ENCODE results near the gene CYP39A1.
A peak's percentile ranks its signal among the peaks of the same experiment; 100 is the strongest.

The CYP39A1 gene

DNA sequence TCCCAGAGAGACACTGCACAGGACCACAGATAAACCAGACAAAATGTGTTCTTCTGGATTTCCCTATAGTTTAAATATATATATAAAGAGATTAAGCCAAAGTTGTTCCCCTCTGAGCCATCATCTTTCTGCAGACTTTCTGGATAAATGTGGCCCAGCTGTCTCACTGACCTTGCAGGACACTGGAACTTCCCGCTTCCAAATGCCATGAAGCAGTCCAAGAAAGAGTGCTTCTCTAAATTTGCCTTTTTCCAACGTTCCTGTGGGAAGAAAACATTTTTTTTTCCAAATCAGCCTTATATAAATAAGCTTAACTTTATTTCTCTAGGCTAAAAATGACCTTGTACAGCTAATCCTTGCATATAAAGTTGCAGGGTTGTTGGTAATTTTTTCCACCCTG, 65.7 kb downstream of the CYP39A1 start:
- no peak for DNase-seq

DNA sequence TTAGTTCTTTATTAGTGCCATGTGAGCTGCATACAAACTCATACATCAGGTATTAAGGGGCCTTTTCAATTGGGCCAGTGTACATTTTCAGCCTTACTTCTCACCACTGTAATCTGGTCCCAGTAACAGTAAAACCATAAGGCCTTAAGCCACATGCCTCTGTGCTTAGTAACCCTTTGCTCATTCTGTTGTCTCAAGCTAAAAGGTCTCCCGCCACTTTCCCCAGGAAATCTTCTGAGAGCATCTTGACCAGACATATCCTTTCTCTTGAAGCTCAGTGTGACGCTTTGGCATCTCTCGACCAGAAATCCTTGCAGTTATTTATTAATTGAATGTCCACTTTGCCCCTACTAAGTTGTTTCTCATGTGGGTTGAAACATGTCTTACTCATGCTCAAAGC, 68.0 kb downstream of the CYP39A1 start:
- DNase-seq = no peak

DNA sequence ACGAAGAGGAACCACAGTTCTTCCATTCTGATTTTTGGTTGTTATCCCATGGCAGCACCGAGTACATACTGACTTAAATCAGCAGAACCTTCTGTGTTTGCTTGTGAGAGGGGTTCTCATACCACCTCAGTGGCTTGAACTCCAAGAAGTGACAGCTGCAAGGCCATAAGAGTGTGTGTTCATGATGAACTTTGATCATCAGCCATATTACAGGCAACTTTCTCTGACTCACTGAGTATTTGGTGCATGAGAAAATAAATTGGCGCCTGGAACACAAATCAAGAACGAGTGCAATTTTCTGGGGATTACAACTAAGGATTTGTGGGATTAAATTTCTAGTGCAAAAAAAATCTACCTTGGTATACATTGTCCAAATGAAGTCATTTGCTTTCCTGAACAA, 68.9 kb downstream of the CYP39A1 start:
- DNase-seq = no peak

DNA sequence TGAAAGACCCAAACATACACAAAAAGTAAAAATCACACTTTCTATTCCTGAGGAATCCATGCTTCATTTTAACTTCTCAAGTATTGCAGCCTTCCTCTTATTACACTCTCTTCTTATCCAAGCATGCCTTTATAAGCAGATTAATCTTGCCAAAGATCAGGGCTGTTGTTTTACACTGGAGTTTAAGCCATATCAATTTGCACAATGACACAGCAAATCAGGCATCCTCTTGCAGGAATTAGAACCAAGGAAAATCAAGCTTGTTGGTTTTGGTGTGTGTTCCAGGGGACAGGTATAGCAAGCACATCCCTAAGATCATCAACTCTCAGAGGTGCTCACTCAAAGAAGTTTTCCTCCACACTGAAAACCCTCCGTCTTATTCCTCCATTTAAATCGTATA, 69.5 kb downstream of the CYP39A1 start:
- peak; percentile 1 for DNase-seq

DNA sequence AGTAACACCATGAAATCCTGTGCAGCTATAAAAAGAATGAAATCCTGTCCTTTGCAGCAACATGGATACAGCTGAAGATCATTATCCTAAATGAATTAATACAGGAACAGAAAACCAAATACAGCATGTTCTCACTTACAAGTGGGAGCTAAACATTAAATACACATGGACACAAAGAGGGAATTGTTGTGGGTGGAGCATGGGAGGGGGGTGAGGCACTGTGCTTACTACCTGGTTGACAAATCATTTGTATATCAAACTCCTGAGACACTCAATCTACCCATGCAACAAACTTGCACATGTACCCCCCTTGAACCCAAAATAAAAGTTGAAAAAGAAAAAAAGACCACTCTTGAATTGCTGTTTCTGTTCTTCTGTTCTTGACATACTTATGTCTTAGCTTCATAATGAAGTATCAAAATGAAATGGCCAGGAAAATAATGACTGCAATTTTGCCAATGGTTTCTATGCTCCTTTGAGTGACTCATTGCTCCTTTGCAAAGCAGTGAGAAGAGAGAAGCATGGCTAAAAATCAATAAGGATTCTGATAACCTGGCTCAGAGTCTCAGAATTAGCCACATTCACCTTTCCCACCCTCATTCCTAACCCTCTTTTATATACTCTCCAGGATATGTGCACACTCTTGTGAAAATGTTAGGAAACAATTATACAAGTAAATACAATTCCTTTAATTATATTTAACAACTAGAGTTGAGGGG, 71.0 kb downstream of the CYP39A1 start:
- no peak for DNase-seq

DNA sequence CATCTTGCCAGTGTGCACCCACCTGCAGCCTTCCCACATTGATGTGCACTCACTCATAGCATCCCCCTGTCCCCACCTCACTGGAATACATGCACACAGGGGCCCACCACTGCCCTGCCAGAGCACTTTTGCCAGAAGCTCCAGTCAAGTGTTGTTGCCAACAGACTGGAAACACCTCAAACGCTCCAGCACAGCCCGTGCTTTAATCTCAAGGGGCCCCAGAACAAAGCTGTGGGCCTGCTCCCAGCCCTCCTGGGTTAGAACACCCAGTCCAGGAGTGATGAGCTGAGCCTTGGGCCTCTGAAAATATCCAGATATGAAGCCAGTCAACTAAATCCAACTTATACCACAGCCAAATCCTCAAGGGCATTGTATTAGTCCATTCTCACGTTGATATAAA, 77.1 kb downstream of the CYP39A1 start:
- DNase-seq = no peak

DNA sequence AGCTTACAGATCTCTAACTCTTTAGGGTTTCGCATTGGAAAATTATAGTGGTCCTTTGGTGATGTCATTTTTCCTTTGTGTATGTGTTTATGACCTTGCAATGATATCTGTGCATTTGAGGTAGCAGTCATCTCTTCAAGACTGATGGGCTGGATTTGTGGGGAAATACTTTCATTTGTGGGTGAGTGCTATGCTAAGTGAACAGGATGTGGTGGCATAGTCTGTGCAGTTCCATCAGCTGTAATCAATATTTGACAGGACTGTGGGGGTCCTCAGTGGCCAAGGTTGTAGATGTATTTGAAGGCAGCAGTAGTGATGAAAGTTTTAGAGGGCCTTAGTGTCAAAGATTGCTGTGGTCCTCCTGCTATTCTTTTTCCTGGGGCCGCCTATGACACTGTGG, 79.5 kb downstream of the CYP39A1 start:
- no peak for DNase-seq

DNA sequence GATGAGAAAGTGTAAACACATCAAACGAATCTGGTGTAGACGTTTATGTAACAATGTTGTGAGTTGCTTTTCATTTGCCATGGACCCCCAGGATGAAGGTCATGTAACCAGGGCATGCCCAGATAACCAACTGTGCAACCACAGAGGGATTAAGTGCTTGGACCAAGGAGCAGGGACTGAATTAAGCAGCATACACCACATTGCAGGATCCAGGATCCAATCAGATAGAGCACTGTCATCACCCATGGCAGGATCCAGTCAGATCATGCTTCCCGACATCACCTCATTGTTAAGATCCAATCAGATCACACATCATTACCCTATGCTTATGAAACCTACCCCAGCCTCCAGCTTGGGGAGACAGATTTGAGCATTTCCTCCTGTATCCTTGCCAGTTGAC, 87.1 kb downstream of the CYP39A1 start:
- DNase-seq = no peak

DNA sequence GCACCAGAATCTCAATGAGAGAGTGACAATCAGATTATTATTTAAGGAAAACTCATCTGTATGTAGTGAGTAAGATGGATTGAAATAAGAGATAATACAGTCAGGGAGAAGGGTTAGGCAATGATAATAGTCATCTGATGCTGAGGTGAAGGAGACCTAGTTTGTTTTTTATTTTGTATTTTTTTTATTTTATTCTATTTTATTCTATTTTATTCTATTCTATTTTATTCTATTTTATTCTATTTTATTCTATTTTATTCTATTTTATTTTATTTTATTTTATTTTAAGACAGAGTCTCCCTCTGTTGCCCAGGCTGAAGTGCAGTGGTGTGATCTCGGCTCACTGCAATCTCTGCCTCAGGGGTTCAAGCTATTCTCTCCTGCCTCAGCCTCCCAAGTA, 88.7 kb downstream of the CYP39A1 start:
- no peak for DNase-seq

DNA sequence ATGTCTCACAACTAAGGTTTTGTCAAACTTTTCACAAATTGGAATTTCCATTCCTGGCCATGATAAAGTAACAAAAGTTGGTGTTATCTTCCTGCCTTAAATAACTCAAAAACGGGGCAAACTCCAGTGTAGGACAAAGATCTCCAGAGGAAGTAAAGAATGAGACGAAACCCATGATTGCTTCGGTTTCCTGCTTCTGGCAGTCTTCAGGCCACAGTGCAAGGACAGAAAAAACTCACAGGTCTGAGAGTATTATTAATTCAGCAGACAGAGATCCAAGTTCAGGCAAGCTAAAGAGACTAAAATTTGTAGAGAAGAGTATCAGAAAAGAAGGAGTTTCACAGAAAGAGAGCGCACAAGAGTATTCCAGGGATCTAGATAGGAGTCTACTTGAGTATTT, 96.6 kb downstream of the CYP39A1 start:
- peak; percentile 7 for DNase-seq

DNA sequence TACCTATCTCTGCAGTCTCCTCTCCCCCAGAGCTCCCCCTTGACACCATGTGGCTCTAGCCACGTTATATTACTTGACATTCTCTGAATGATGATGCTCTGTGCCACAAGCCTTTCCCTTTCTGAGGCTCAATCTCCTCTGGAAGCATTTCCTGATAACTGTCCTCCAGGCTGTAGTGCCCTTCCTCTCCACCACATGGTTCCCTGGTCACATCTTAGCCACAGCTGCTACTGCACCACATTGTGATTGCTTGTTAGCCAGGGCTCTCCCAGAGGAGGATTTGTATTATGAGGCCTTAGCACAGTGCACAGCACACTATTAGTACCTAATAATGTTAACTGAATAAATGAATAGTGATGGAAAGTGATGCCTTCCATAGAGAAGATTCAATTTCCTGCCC, 97.5 kb downstream of the CYP39A1 start:
- DNase-seq = no peak

DNA sequence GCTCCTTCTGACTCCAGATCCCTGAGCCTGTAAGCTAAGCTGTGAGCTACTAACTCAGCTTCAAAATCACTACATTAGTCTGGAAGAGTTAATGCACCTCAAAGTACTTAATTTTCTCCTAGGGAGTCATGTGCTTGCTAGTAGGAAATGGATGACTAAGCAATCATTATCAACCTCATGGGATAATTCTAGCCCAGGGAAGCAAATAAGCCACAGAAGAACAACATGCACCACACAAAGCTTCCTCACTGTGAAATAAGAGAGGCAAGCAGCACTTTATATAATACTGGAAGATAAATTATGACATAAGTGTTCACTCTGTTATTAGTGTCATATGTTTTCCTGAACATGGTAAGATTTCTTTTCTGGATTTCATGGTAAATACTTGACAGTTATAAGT, 103.5 kb downstream of the CYP39A1 start:
- DNase-seq = peak; percentile 18

DNA sequence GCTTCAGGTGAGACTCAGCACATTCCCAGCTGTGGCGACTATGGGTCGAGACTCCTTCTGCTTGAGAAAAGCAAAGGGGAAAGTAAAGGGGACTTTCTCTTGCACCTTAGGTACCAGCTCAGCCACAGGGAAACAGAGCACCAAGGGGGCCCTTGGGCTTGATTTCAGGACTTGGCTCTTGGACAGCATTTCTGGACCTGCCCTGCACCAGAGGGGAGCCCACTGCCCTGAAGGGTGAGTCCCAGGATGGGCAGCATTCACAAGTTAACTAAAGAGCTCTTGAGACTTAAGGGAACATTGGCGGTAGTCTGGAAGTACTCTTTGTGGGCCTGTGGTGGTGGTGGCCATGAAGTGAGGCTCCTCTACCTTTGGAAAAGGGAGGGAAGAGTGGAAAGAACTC, 111.1 kb downstream of the CYP39A1 start:
- no peak for DNase-seq

DNA sequence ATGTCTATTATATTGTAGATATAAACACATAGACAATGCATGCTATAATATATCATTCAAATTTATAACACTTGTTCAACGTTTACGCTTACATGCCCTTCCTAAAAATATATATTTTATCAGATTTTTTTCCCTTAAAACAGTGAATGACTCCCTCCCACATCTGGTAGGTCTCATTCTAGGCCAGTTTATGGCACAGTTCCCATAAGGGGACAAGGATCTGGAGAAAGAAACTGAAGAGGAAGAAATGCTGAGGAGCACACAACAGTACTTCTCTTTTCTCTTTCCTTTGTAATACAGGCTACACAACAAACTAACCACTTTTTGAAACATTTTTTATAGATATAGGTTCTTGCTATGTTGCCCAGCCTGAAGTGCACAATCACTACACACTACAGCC, 112.8 kb downstream of the CYP39A1 start:
- DNase-seq = no peak

DNA sequence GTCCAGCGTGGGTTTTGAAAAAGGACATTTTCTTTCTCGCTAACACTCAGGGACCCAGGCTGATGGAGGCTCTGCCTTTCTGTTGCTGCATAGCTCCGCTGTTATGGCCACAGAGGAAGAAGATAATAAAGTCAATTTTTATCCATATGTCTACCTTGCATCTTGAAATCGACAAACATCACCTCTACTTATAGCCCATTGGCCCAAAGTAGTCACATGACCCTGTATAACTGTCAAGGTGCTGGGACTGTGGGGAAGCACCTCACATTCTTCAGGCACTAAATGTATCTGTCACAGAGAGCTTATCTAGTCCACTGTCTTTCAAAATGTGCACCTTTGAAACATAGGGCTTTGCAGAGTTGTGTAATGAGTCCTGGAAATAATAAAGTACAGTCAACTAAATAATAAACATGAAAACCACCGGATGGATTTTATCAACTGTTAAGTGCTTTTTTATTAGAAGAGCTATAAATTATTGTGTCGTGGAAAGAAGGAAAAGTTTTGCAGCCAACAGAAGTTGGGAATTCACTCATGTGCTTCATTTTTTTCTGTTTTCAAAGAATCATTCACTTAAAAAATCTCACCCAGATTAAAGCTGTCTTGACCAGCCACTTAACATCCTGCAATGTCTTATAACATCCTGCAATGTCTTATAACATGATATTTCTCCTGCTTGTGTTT, 113.7 kb downstream of the CYP39A1 start:
- DNase-seq = no peak

DNA sequence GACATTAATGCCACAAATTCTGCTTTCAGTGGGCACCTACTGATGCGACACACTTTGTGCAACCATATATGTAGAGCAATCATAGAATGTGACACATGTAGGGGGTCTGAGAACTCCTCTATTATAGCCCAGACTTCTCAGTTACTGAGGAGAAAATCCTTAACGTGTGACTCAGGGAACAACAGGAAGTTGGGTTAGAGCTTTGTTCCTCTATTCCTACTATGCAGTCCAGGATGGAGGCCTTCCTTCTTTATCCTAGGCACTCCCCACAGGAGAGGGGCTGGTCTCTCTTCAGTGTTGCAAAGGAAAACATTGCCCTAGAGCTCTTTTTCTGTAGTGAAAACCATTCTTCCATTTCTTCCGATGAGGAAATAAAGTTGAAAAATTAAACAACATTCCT, 121.7 kb downstream of the CYP39A1 start:
- no peak for DNase-seq

DNA sequence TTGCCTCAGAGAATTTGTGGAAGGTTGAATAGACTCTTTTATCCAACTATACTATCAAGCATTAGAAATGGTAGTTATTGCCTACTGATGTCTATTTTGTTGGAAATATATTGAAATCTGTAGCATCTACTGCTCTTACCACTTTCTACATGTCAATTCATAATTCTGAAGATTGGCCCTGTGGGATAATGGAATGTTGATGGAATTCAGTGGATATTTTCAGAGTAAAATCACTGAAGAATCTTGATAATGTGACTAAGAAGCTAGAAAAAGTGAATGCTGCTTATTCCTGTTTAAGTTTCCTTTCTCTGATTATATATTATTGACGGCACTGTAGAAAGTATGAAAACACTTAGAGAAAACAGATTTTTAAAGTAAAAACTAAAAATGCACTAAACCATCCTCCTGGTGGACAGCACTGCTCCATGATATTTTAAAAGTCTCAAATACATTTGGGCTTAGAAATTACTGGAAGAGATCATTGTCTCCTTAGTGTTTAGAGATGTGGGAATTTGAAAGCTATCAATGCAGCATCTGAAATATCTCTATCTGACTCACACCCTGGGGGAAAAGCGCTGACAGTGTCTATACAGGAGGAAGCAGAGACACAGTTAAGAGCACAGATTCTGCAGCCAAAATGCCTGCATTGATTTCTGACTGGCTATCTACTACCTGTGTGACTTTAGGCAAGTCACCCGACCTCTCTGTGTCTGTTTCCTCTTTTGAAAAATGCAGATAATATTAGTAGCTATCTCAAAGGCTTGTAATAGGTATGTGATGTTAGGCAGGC, 123.5 kb downstream of the CYP39A1 start:
- DNase-seq = no peak

DNA sequence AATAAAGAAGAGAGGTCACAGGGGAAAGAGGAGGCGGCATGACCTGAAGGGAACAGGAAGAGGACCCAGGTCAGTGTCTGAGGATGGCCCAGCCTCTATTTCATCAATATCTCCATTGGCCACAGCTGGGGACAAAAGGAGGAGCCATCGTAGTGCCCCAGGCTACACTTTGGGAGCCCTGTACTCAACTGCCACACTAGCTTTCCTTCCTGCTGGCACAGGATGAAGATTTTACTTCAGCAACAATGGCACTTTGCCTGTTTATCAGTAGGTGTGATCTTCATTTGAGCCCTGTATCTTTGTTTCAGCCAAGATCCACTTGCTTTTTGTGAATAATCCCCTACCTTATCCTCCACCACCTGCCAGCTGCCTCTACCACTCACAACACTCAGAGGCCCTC, 126.0 kb downstream of the CYP39A1 start:
- DNase-seq = no peak

DNA sequence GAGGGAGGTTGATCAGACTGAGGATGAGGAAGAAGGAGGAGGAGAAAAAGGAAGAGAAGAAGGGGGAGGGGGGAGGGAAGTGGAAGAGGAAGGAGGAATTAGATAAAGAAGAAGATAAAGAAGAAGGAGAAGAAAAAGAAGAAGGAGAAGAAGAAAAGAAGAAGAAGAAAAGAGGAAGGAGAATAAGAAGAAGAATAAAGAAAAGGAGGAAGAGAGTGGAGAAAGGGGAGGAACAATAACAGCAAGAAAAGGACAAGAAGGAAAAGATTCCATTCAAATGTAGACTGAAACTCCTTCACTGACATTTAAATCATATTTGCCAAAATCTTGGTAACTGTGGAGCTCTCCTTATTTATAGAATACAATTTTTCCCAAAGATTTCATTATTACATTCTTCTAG, 127.0 kb downstream of the CYP39A1 start:
- DNase-seq = no peak

DNA sequence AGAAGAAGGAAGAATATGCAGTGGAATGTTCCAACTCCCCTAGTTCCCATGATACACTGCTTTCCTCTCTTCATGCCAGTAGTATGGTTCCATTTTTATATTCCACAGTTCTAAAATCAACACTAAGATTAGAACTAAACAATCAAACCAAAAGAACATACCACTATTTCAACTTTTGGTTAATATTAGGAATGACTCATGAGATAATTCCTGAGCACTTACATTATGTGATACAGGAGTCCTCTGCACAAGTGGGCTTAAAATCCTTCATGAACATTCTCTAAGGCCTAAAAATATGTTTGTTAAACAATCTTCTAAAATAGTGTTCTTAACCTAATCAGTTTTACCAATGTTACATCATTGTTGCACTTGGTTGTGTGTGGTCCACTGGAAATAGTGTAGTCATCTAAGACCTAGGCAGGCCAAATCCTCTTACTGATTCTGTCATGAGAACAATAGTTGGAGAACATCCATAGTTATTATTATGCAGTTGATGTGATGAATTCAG, 131.1 kb downstream of the CYP39A1 start:
- no peak for DNase-seq

DNA sequence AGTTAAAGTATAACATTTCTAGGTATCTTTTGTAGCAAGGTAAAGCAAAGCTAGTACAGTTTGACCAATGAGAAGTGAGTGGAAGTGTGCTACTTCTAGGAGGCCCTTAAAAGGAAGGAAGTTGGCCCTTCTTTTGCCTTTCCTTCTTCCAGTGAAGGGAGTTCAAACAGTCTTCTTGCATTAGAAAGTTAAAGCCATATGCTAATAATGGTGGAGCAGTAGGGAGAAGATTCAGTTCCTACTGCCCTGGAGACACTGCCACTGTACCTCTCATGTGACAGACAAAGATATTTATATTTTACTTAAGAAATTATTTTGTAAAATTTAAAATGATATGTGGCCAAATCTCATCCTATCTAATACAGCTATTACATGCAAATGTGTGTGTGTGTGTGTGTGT, 135.4 kb downstream of the CYP39A1 start:
- no peak for DNase-seq

DNA sequence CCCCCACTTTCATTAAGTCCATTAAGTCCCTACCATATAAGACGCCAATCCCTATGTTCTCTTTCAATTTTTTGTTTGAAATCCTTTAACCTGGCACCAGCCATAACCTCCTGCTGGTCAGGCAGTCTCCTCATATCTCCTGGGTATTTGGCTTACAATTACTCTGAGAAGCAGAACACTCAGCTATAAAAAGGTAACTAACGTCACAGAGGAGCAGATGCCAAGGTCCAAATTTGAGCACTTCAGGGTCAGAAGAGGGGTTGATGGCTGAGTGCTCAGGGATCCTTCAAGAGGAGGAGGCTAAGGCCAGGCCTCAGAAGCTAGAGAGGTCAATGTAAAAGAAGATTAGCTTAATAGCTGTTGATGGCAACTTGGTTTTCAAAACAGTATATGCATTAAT, 139.1 kb downstream of the CYP39A1 start:
- DNase-seq = no peak

DNA sequence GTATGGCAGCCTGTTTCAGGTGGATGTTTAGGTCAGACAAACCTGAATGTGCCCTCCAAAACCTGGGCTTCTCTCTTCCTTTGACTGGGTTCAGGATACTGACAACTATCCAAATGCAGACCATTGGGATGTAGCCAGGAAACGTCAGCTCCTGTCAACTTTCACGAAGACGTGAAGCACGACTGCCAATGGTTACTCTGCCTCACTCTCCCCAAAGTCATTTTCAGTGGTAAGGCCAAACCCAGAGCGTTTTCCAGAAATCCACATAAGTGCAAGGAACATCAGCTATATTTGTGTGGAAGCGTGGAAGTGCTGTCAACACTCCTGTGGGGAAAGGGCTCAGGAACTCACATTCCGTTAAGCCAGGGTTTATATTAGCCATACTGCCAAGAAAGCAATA, 141.3 kb downstream of the CYP39A1 start:
- DNase-seq = no peak

DNA sequence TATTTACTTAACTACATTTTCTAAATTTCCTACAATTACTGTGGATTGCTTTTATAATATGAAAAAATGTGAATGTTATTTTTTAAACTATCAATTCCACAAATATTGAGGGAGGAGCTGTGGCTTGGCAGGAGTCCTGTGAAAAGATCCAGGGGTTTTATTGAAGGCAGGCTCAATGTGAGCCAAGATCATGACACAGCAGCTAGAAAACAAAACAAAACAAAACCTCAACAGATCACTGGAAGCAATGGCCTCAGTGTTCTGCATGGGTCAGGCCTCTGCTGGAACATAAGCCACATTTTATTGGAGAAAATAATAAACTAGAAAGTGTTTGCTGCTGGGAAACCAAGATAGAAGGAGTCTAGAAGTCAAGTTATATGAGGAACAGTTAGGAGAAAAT, 142.0 kb downstream of the CYP39A1 start:
- peak; percentile 3 for DNase-seq

Measured in hematopoietic multipotent progenitor cell treated with erythropoietin and hydrocortisone succinate and interleukin-3 and kit ligand, for 4 days (in vitro differentiated cells).